ENCODE results near the gene GAB4.
"Not testable (repeated sequence)": the region's sequence is repeated elsewhere in the genome, so short reads cannot be mapped to it uniquely, and the experiment has no call there.

DNA sequence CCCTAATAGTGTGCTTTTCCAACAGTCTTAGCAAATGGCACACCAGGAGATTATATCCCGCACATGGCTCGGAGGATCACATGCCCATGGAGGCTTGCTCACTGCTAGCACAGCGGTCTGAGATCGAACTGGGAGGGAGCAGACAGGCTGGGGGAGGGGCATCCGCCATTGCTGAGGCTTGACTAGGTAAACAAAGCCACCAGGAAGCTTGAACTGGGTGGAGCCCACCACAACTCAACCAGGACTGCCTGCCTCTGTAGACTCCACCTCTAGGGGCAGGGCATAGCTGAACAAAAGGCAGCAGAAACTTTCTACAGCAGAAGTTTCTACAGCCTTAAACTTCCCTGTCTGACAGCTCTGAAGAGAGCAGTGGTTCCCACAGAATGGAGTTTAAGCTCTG, 16.4 kb upstream of the GAB4 start:
- TF ChIP-seq, protein P1, sequence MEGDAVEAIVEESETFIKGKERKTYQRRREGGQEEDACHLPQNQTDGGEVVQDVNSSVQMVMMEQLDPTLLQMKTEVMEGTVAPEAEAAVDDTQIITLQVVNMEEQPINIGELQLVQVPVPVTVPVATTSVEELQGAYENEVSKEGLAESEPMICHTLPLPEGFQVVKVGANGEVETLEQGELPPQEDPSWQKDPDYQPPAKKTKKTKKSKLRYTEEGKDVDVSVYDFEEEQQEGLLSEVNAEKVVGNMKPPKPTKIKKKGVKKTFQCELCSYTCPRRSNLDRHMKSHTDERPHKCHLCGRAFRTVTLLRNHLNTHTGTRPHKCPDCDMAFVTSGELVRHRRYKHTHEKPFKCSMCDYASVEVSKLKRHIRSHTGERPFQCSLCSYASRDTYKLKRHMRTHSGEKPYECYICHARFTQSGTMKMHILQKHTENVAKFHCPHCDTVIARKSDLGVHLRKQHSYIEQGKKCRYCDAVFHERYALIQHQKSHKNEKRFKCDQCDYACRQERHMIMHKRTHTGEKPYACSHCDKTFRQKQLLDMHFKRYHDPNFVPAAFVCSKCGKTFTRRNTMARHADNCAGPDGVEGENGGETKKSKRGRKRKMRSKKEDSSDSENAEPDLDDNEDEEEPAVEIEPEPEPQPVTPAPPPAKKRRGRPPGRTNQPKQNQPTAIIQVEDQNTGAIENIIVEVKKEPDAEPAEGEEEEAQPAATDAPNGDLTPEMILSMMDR (IDR thresholded peaks at IDR 0.05): not testable (repeated sequence)
- not testable (repeated sequence) for TF ChIP-seq POLR2A (IDR thresholded peaks at IDR 0.05)

Data from uterus (tissue), 2 donors.